ENCODE measurements around the gene TRMT1. TPM values are rescaled to one million over a fixed set of nuclear protein-coding genes. Genes with fewer than 3 reads are reported as not detected.

Gene TRMT1
- total RNA-seq, 1 donor from 2014 or later: 17.3 TPM

- Histone ChIP-seq H3K4me1 (no peaks in the 10 kb centered on the region), H3K27ac (no peak overlapping the region), H3K27me3 (no peaks in the 10 kb centered on the region), H3K4me3 (no peak overlapping the region), H3K9me3 (no peaks in the 10 kb centered on the region), H3K36me3 (peaks cover 37 to 55% of the 10 kb centered on the region in 2 donors)
- intact Hi-C loops (cut with DNase I): no loop called here
- DNase-seq (ENCODE audit: low spot score in 2 of 2): no peak
- TF ChIP-seq CTCF (IDR thresholded peaks at IDR 0.05): no peak
These were observed 23.2 kb upstream of the TRMT1 start for GRCh38 chr19:13139633-13140311.

- DNase-seq (ENCODE audit: low spot score in 2 of 2): no peak
- TF ChIP-seq CTCF (IDR thresholded peaks at IDR 0.05): no peak
- Histone ChIP-seq H3K4me3 (no peak overlapping the region), H3K27me3 (no peaks in the 10 kb centered on the region), H3K9me3 (no peaks in the 10 kb centered on the region), H3K27ac (no peak overlapping the region), H3K4me1 (no peaks in the 10 kb centered on the region), H3K36me3 (peaks cover 29 to 47% of the 10 kb centered on the region in 2 donors)
- intact Hi-C loops (cut with DNase I): no loop called here
These were observed 22.3 kb upstream of the TRMT1 start for GRCh38 chr19:13138916-13139198.

- no peaks in the 10 kb centered on the region for H3K27me3 ChIP-seq
- no peak overlapping the region for H3K4me3 ChIP-seq
- no peaks in the 10 kb centered on the region for H3K9me3 ChIP-seq
- no peaks in the 10 kb centered on the region for H3K4me1 ChIP-seq
- intact Hi-C loops (cut with DNase I): no loop called here
- H3K27ac ChIP-seq: no peak overlapping the region
- DNase-seq (ENCODE audit: low spot score in 2 of 2): no peak
- H3K36me3 ChIP-seq: peaks cover 29 to 47% of the 10 kb centered on the region in 2 donors
- TF ChIP-seq CTCF (IDR thresholded peaks at IDR 0.05): no peak
These were observed 21.8 kb upstream of the TRMT1 start for GRCh38 chr19:13138171-13138915.

- H3K4me1 ChIP-seq: no peaks in the 10 kb centered on the region
- no peak for TF ChIP-seq CTCF (IDR thresholded peaks at IDR 0.05)
- H3K27me3 ChIP-seq: no peaks in the 10 kb centered on the region
- H3K27ac ChIP-seq: no peak overlapping the region
- intact Hi-C loops (cut with DNase I): no loop called here
- no peak overlapping the region for H3K4me3 ChIP-seq
- no peak for DNase-seq (ENCODE audit: low spot score in 2 of 2)
- no peaks in the 10 kb centered on the region for H3K9me3 ChIP-seq
- H3K36me3 ChIP-seq: peaks cover 29 to 47% of the 10 kb centered on the region in 2 donors
These were observed 20.8 kb upstream of the TRMT1 start for GRCh38 chr19:13137290-13137794.

DNA sequence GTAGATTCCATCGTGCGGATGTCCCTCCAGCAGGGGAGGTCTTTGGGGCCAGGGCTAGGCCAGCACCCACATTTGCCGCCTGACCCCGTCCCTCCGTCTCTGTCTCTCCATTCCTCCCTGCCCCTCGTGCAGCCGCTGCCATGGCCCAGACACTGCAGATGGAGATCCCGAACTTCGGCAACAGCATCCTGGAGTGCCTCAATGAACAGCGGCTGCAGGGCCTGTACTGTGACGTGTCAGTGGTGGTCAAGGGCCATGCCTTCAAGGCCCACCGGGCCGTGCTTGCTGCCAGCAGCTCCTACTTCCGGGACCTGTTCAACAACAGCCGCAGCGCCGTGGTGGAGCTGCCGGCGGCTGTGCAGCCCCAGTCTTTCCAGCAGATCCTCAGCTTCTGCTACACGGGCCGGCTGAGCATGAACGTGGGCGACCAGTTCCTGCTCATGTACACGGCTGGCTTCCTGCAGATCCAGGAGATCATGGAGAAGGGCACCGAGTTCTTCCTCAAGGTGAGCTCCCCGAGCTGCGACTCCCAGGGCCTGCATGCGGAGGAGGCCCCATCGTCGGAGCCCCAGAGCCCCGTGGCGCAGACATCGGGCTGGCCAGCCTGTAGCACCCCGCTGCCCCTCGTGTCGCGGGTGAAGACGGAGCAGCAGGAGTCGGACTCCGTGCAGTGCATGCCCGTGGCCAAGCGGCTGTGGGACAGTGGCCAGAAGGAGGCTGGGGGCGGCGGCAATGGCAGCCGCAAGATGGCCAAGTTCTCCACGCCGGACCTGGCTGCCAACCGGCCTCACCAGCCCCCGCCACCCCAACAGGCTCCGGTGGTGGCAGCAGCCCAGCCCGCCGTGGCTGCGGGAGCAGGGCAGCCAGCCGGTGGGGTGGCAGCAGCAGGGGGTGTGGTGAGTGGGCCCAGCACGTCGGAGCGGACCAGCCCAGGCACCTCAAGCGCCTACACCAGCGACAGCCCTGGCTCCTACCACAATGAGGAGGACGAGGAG is 18.8 kb upstream of the TRMT1 start:
- H3K9me3 ChIP-seq: no peaks in the 10 kb centered on the region
- no peak for TF ChIP-seq CTCF (IDR thresholded peaks at IDR 0.05)
- no peaks in the 10 kb centered on the region for H3K4me1 ChIP-seq
- DNase-seq (ENCODE audit: low spot score in 2 of 2): no peak
- H3K27ac ChIP-seq: peak overlapping the region in 1 of 2 donors; percentile 33
- intact Hi-C loops (cut with DNase I): no loop called here
- H3K27me3 ChIP-seq: no peaks in the 10 kb centered on the region
- H3K36me3 ChIP-seq: peaks cover 29 to 47% of the 10 kb centered on the region in 2 donors
- no peak overlapping the region for H3K4me3 ChIP-seq

All from ascending aorta (tissue), 2 donors.